Fibroblast of lung (primary cell): ENCODE results near the gene MUC13. TPM values are rescaled to one million over a fixed set of nuclear protein-coding genes. Genes with fewer than 3 reads are reported as not detected.

Experiments
- DNase-seq, 2 donors: peaks; one replicate each; pipeline versions ENCODE4 v3.0.0 to v3.0.0-alpha.2; 2010; ENCODE audit warnings: low read depth in 2 of 2
- H2AFZ ChIP-seq: 2 replicates; pipeline ENCODE4 v1.5.1; 2012; ENCODE audit warnings: low read length, control low read depth, inconsistent platforms
- H3K27ac ChIP-seq: 2 replicates; pipeline ENCODE4 v1.5.1; 2011; ENCODE audit warnings: low read length, control low read depth; ENCODE audit not compliant: insufficient read depth
- H3K27me3 ChIP-seq: 2 replicates; pipeline ENCODE4 v1.5.1; 2011; ENCODE audit warnings: mild to moderate bottlenecking, low read length; ENCODE audit not compliant: control insufficient read depth, insufficient read depth
- H3K36me3 ChIP-seq: 2 replicates; pipeline ENCODE4 v1.5.1; 2011; ENCODE audit warnings: low read length; ENCODE audit not compliant: control insufficient read depth, insufficient read depth
- H3K4me1 ChIP-seq: 2 replicates; pipeline ENCODE4 v1.5.1; 2011; ENCODE audit warnings: low read length; ENCODE audit not compliant: control insufficient read depth, insufficient read depth; ENCODE audit errors: extremely low read depth
- H3K4me2 ChIP-seq: 2 replicates; pipeline ENCODE4 v1.5.1; 2011; ENCODE audit warnings: low read length, control low read depth; ENCODE audit not compliant: insufficient read depth; ENCODE audit errors: extremely low read depth
- H3K4me3 ChIP-seq, 4 experiments: fragments of 200-600 bp in 1 of 4; sonication (generic) in 1 of 4; replicated peaks in 1 of 4; 2 replicates each; pipeline ENCODE4 v1.5.1; 2011 to 2016; ENCODE audit warnings: low read length in 4 of 4, low read depth in 3 of 4, mild to moderate bottlenecking in 3 of 4, control low read depth in 2 of 4, inconsistent platforms in 1 of 4, mixed read lengths in 1 of 4; ENCODE audit not compliant: insufficient read depth in 1 of 4; ENCODE audit errors: control extremely low read depth in 1 of 4
- H3K79me2 ChIP-seq: 2 replicates; pipeline ENCODE4 v1.5.1; 2012; ENCODE audit warnings: mild to moderate bottlenecking, low read length, inconsistent platforms; ENCODE audit not compliant: control insufficient read depth, insufficient read depth
- H3K9ac ChIP-seq: 2 replicates; pipeline ENCODE4 v1.5.1; 2011; ENCODE audit warnings: mild to moderate bottlenecking, low read length, control low read depth; ENCODE audit not compliant: insufficient read depth
- H3K9me3 ChIP-seq: 2 replicates; pipeline ENCODE4 v1.5.1; 2012; ENCODE audit warnings: low read depth, low read length; ENCODE audit not compliant: control insufficient read depth, insufficient read depth
- H4K20me1 ChIP-seq: 2 replicates; pipeline ENCODE4 v1.5.1; 2011; ENCODE audit warnings: low read length; ENCODE audit not compliant: control insufficient read depth, insufficient read depth; ENCODE audit errors: extremely low read depth
- EZH2 ChIP-seq: IDR thresholded peaks from 2 replicates; pipeline ENCODE4 v1.5.1; 2012; ENCODE audit warnings: low read length, control low read depth, mild to moderate bottlenecking; ENCODE audit errors: missing control alignments
- polyA plus RNA-seq, 2 donors: library from polyadenylated mRNA; depleted of rRNA in 1 of 2; stranded (reverse) in 1 of 2; unstranded in 1 of 2; fragments of >200 nt; gene quantifications; 2 replicates each; pipeline ENCODE4 v1.2.1, GENCODE V29; 2011 to 2012; ENCODE audit warnings: missing spikeins in 1 of 2
- total RNA-seq: library from RNA; depleted of rRNA; stranded (reverse); fragments of >200 nt; gene quantifications from 2 replicates; pipeline ENCODE4 v1.2.1, GENCODE V29; 2014
- TF ChIP-seq, protein P1 (sequence below), 2 donors: IDR thresholded peaks in 1 of 2; conservative IDR thresholded peaks in 1 of 2; 1 replicate in 1 of 2; 2 replicates in 1 of 2; pipeline ENCODE4 v1.5.1; 2011 to 2012; ENCODE audit warnings: low read length in 2 of 2, control low read depth in 1 of 2, inconsistent platforms in 1 of 2, low read depth in 1 of 2, mild to moderate bottlenecking in 1 of 2

Gene MUC13
- total and polyA plus RNA-seq, 2 donors (not counting 1 experiment from before 2014, with no cell fraction given), result under 0.01 TPM; not detected in 1

DNA sequence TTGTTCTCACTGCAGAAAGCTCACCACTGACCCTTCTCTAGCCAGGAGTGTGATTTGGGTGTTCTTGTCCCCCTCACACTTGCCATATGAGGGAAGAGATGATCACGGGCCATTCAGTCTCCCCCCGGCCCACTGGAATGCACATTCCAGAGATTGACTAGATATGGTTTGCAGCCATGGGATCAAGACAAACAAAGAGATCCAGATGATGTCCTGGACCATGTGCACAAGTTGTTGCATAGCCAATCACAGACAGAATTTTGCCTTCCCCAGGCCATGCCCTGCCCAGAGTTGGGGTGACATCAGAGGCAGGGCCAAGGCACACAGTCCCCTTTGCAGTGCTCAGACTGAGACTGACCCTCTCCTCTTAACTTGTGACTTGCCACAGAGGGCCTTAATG lies 14.8 kb downstream of the MUC13 start:
- Histone ChIP-seq H3K4me1 (no peaks in the 10 kb centered on the region), H3K9me3 (no peaks in the 10 kb centered on the region), H4K20me1 (peaks cover 2% of the 10 kb centered on the region), H3K4me2 (no peak overlapping the region), H3K27me3 (no peaks in the 10 kb centered on the region), H3K9ac (no peak overlapping the region), H3K79me2 (no peaks in the 10 kb centered on the region), H3K4me3 (no peak overlapping the region), H3K27ac (no peak overlapping the region), H2AFZ (no peak overlapping the region), H3K36me3 (no peaks in the 10 kb centered on the region)
- peak in 1 of 2 donors; percentile 35 for DNase-seq
- no peak for TF ChIP-seq EZH2
- TF ChIP-seq, protein P1, sequence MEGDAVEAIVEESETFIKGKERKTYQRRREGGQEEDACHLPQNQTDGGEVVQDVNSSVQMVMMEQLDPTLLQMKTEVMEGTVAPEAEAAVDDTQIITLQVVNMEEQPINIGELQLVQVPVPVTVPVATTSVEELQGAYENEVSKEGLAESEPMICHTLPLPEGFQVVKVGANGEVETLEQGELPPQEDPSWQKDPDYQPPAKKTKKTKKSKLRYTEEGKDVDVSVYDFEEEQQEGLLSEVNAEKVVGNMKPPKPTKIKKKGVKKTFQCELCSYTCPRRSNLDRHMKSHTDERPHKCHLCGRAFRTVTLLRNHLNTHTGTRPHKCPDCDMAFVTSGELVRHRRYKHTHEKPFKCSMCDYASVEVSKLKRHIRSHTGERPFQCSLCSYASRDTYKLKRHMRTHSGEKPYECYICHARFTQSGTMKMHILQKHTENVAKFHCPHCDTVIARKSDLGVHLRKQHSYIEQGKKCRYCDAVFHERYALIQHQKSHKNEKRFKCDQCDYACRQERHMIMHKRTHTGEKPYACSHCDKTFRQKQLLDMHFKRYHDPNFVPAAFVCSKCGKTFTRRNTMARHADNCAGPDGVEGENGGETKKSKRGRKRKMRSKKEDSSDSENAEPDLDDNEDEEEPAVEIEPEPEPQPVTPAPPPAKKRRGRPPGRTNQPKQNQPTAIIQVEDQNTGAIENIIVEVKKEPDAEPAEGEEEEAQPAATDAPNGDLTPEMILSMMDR (conservative IDR thresholded peaks at IDR 0.05 in 1 of 2, IDR thresholded peaks at IDR 0.05 in 1 of 2; ENCODE audit: low read depth in 1 of 2, low read length in 2 of 2), result no peak

DNA sequence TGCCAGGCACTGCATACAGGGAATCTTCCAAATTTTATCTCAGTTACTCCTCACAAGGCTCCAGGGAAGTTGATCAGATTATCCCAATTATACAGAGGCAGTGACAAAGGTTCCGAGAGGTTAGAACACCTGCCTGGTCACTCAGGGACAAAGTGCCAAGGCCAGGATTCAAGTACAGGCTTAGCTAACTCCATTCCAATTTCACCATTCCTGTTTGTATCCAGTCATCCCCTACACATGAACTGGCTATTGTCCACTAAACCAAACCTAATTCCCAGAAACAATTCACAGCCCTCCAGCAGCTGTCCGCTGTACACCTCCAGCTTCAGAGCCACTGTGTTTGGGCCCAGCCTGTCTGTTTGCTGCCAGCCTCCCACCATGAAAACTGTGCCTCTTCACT lies 16.0 kb downstream of the MUC13 start:
- Histone ChIP-seq H3K27ac (no peak overlapping the region), H4K20me1 (peaks cover 2% of the 10 kb centered on the region), H3K4me3 (no peak overlapping the region), H3K4me1 (no peaks in the 10 kb centered on the region), H3K79me2 (no peaks in the 10 kb centered on the region), H3K4me2 (no peak overlapping the region), H3K36me3 (no peaks in the 10 kb centered on the region), H2AFZ (no peak overlapping the region), H3K9me3 (no peaks in the 10 kb centered on the region), H3K9ac (no peak overlapping the region), H3K27me3 (no peaks in the 10 kb centered on the region)
- no peak for DNase-seq
- no peak for TF ChIP-seq EZH2
- TF ChIP-seq, protein P1 (conservative IDR thresholded peaks at IDR 0.05 in 1 of 2, IDR thresholded peaks at IDR 0.05 in 1 of 2; ENCODE audit: low read depth in 1 of 2, low read length in 2 of 2), result no peak

DNA sequence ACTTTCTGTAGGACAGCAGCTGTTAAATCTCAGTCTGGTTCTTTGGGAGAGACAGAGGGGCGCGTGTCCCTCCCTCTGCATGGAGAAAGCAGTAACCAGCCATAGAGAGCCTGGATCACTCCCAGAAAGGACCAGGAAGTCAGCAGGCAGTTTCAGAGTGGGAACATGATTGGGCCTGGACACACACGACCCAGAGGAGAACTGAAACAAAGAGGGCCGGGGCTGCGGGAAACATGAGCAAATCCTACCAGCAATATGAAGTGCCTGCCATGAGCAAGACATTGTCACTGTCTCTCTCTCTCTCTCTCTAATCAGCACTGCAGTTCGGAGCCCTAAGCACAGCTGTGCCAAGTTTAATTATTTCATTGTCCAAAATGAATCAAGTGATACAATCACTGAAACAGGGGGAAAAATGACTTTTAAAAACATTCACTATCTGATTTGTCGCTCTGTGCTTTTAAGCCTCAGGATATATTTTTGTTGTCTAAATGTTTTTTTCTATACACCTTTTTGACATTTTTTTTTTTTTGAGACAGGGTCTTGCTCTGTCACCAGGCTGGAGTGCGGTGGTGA lies 17.6 kb downstream of the MUC13 start:
- H3K4me1 ChIP-seq, result no peaks in the 10 kb centered on the region
- peaks cover 6% of the 10 kb centered on the region for H3K27me3 ChIP-seq
- H2AFZ ChIP-seq, result peak overlapping the region; percentile 53
- no peak overlapping the region for H3K4me3 ChIP-seq
- H3K27ac ChIP-seq, result no peak overlapping the region
- no peak overlapping the region for H3K4me2 ChIP-seq
- DNase-seq, result no peak
- no peak overlapping the region for H3K9ac ChIP-seq
- no peak for TF ChIP-seq EZH2
- TF ChIP-seq, protein P1 (conservative IDR thresholded peaks at IDR 0.05 in 1 of 2, IDR thresholded peaks at IDR 0.05 in 1 of 2; ENCODE audit: low read depth in 1 of 2, low read length in 2 of 2), result no peak
- H4K20me1 ChIP-seq, result peaks cover 2% of the 10 kb centered on the region
- no peaks in the 10 kb centered on the region for H3K36me3 ChIP-seq
- H3K79me2 ChIP-seq, result no peaks in the 10 kb centered on the region
- H3K9me3 ChIP-seq, result no peaks in the 10 kb centered on the region
